Progenitor cell of endocrine pancreas (in vitro differentiated cells): ENCODE measurements around the gene UBE3B. TPM values are rescaled to one million over a fixed set of nuclear protein-coding genes. Genes with fewer than 3 reads are reported as not detected.

Experiments used
- DNase-seq: peaks from one replicate; pipeline ENCODE4 v3.0.0; 2021; ENCODE audit warnings: low spot score; ENCODE audit not compliant: unreplicated experiment
- H3K27ac Mint-ChIP-seq: 2 replicates; pipeline ENCODE4 v1.8.0; 2021; ENCODE audit warnings: mild to moderate bottlenecking, moderate library complexity, mixed read lengths
- H3K27me3 Mint-ChIP-seq: 2 replicates; pipeline ENCODE4 v1.8.0; 2021; ENCODE audit warnings: mixed read lengths
- H3K36me3 Mint-ChIP-seq: 2 replicates; pipeline ENCODE4 v1.8.0; 2022; ENCODE audit warnings: mixed read lengths; ENCODE audit not compliant: insufficient read depth
- H3K4me1 Mint-ChIP-seq: 2 replicates; pipeline ENCODE4 v1.8.0; 2021; ENCODE audit warnings: low read depth, mixed read lengths
- H3K4me3 Mint-ChIP-seq: 2 replicates; pipeline ENCODE4 v1.8.0; 2021; ENCODE audit warnings: low read depth, mild to moderate bottlenecking, moderate library complexity, mixed read lengths
- H3K9me3 Mint-ChIP-seq: 2 replicates; pipeline ENCODE4 v1.8.0; 2021; ENCODE audit warnings: low read depth, mixed read lengths
- CTCF ChIP-seq: fragments of 200-600 bp; sonication (generic); IDR thresholded peaks from one replicate; pipeline ENCODE4 v1.5.0; 2021; ENCODE audit warnings: antibody characterized with exemption, mild to moderate bottlenecking; ENCODE audit not compliant: unreplicated experiment
- total RNA-seq: library from RNA; stranded (reverse); gene quantifications from 2 replicates; pipeline ENCODE4 v1.2.1, GENCODE V29; 2021

The UBE3B gene
- total RNA-seq, 1 donor from 2014 or later: 41.8 TPM

- no peaks in the 10 kb centered on the region for H3K9me3 Mint-ChIP-seq
- no peak for DNase-seq
- no peak overlapping the region for H3K4me3 Mint-ChIP-seq
- no peak overlapping the region for H3K27ac Mint-ChIP-seq
- no peak for TF ChIP-seq CTCF
- peaks cover 11% of the 10 kb centered on the region for H3K36me3 Mint-ChIP-seq
- no peaks in the 10 kb centered on the region for H3K4me1 Mint-ChIP-seq
- no peaks in the 10 kb centered on the region for H3K27me3 Mint-ChIP-seq
Observed at GRCh38 chr12:109531411-109531810, 54.0 kb downstream of the UBE3B start.

- H3K27ac Mint-ChIP-seq: no peak overlapping the region
- H3K4me3 Mint-ChIP-seq: no peak overlapping the region
Observed at GRCh38 chr12:109532721-109533486, 55.5 kb downstream of the UBE3B start.

GRCh38 chr12:109533487-109533740, 56.0 kb downstream of the UBE3B start:
- Mint-ChIP-seq H3K4me1 (no peaks in the 10 kb centered on the region), H3K27ac (no peak overlapping the region), H3K9me3 (no peaks in the 10 kb centered on the region), H3K27me3 (no peaks in the 10 kb centered on the region), H3K36me3 (peaks cover 10% of the 10 kb centered on the region), H3K4me3 (no peak overlapping the region)
- no peak for TF ChIP-seq CTCF
- DNase-seq: no peak

More at GRCh38 chr12:109532721-109533486, 55.5 kb downstream of the UBE3B start:
- peaks cover 13% of the 10 kb centered on the region for H3K36me3 Mint-ChIP-seq
- H3K9me3 Mint-ChIP-seq: no peaks in the 10 kb centered on the region
- no peak for TF ChIP-seq CTCF
- no peaks in the 10 kb centered on the region for H3K4me1 Mint-ChIP-seq
- no peaks in the 10 kb centered on the region for H3K27me3 Mint-ChIP-seq
- DNase-seq: no peak

- TF ChIP-seq CTCF: no peak
- DNase-seq: no peak
- Mint-ChIP-seq H3K27me3 (no peaks in the 10 kb centered on the region), H3K4me1 (no peaks in the 10 kb centered on the region), H3K36me3 (peaks cover 10% of the 10 kb centered on the region), H3K27ac (no peak overlapping the region), H3K4me3 (no peak overlapping the region), H3K9me3 (no peaks in the 10 kb centered on the region)
Observed at GRCh38 chr12:109534456-109534855, 57.0 kb downstream of the UBE3B start.

GRCh38 chr12:109535231-109535862, 57.9 kb downstream of the UBE3B start:
- Mint-ChIP-seq H3K36me3 (peaks cover 6% of the 10 kb centered on the region), H3K27ac (no peak overlapping the region), H3K27me3 (no peaks in the 10 kb centered on the region), H3K4me3 (no peak overlapping the region), H3K4me1 (no peaks in the 10 kb centered on the region), H3K9me3 (no peaks in the 10 kb centered on the region)
- TF ChIP-seq CTCF: no peak
- DNase-seq: no peak
